Gastrocnemius medialis (tissue), 4 donors: ENCODE measurements around the gene RBFOX2.

ENCODE experiments used
- POLR2A ChIP-seq, 2 donors: fragments of 450-650 bp; IDR thresholded peaks; one replicate each; pipeline ENCODE4 v1.6.1; 2017; ENCODE audit warnings: antibody characterized with exemption in 2 of 2, mild to moderate bottlenecking in 2 of 2, moderate library complexity in 2 of 2
- TF ChIP-seq, protein P1 (sequence below), 5 experiments: fragments of 450-650 bp in 3 of 5; fragments of 200-600 bp in 2 of 5; sonication (generic) in 2 of 5; IDR thresholded peaks in 4 of 5; conservative IDR thresholded peaks in 1 of 5; 1 replicate in 4 of 5; 2 replicates in 1 of 5; pipeline ENCODE4 v1.5.1; 2016 to 2019; ENCODE audit warnings: antibody characterized with exemption in 5 of 5, mild to moderate bottlenecking in 3 of 5, moderate library complexity in 3 of 5

GRCh38 chr22:35824256-35824655 lies 204.4 kb downstream of the RBFOX2 start:
- TF ChIP-seq, protein P1, sequence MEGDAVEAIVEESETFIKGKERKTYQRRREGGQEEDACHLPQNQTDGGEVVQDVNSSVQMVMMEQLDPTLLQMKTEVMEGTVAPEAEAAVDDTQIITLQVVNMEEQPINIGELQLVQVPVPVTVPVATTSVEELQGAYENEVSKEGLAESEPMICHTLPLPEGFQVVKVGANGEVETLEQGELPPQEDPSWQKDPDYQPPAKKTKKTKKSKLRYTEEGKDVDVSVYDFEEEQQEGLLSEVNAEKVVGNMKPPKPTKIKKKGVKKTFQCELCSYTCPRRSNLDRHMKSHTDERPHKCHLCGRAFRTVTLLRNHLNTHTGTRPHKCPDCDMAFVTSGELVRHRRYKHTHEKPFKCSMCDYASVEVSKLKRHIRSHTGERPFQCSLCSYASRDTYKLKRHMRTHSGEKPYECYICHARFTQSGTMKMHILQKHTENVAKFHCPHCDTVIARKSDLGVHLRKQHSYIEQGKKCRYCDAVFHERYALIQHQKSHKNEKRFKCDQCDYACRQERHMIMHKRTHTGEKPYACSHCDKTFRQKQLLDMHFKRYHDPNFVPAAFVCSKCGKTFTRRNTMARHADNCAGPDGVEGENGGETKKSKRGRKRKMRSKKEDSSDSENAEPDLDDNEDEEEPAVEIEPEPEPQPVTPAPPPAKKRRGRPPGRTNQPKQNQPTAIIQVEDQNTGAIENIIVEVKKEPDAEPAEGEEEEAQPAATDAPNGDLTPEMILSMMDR (IDR thresholded peaks at IDR 0.05 in 4 of 5, conservative IDR thresholded peaks at IDR 0.05 in 1 of 5) = no peak
- TF ChIP-seq POLR2A (IDR thresholded peaks at IDR 0.05) = no peak
